ENCODE data around the gene C7orf57.

Gene C7orf57

GRCh38 chr7:48105045-48105444 is 69.7 kb downstream of the C7orf57 start:
- no peak overlapping the region for H3K9ac ChIP-seq (ENCODE audit: low read length in 5 of 5)
- H3K27me3 ChIP-seq (ENCODE audit: control insufficient read depth in 5 of 5, insufficient read depth in 4 of 5, low read length in 5 of 5), result no peaks in the 10 kb centered on the region
- H3K4me1 ChIP-seq (ENCODE audit: control insufficient read depth in 5 of 5, insufficient read depth in 5 of 5, low read length in 5 of 5), result peaks cover 0 to 2% (median 0%) of the 10 kb centered on the region in 5 donors
- H3K36me3 ChIP-seq (ENCODE audit: control insufficient read depth in 5 of 5, insufficient read depth in 5 of 5, low read length in 5 of 5), result peaks cover 6 to 79% (median 70%) of the 10 kb centered on the region in 5 donors
- no peak overlapping the region for H3K4me3 ChIP-seq (ENCODE audit: low read depth in 1 of 5, low read length in 5 of 5)
- no peak overlapping the region for H3K27ac ChIP-seq (ENCODE audit: low read depth, low read length)
- H3K9me3 ChIP-seq (ENCODE audit: control insufficient read depth in 5 of 5, low read length in 5 of 5), result no peaks in the 10 kb centered on the region

- Histone ChIP-seq H3K36me3 (ENCODE audit: control insufficient read depth in 5 of 5, insufficient read depth in 5 of 5, low read length in 5 of 5) (peaks cover 5 to 68% (median 57%) of the 10 kb centered on the region in 5 donors), H3K27me3 (ENCODE audit: control insufficient read depth in 5 of 5, insufficient read depth in 4 of 5, low read length in 5 of 5) (no peaks in the 10 kb centered on the region), H3K4me1 (ENCODE audit: control insufficient read depth in 5 of 5, insufficient read depth in 5 of 5, low read length in 5 of 5) (peaks cover 0 to 5% (median 0%) of the 10 kb centered on the region in 5 donors), H3K9me3 (ENCODE audit: control insufficient read depth in 5 of 5, low read length in 5 of 5) (no peaks in the 10 kb centered on the region), H3K9ac (ENCODE audit: low read length in 5 of 5) (no peak overlapping the region), H3K4me3 (ENCODE audit: low read depth in 1 of 5, low read length in 5 of 5) (no peak overlapping the region), H3K27ac (ENCODE audit: low read depth, low read length) (no peak overlapping the region)
Measured at GRCh38 chr7:48106906-48107659, 71.7 kb downstream of the C7orf57 start.

GRCh38 chr7:48107926-48108472 is 72.7 kb downstream of the C7orf57 start:
- Histone ChIP-seq H3K9ac (ENCODE audit: low read length in 5 of 5) (no peak overlapping the region), H3K4me1 (ENCODE audit: control insufficient read depth in 5 of 5, insufficient read depth in 5 of 5, low read length in 5 of 5) (peaks cover 0 to 5% (median 0%) of the 10 kb centered on the region in 5 donors), H3K9me3 (ENCODE audit: control insufficient read depth in 5 of 5, low read length in 5 of 5) (no peaks in the 10 kb centered on the region), H3K27me3 (ENCODE audit: control insufficient read depth in 5 of 5, insufficient read depth in 4 of 5, low read length in 5 of 5) (no peaks in the 10 kb centered on the region), H3K4me3 (ENCODE audit: low read depth in 1 of 5, low read length in 5 of 5) (no peak overlapping the region), H3K36me3 (ENCODE audit: control insufficient read depth in 5 of 5, insufficient read depth in 5 of 5, low read length in 5 of 5) (peaks cover 5 to 59% (median 48%) of the 10 kb centered on the region in 5 donors), H3K27ac (ENCODE audit: low read depth, low read length) (no peak overlapping the region)

- H3K9me3 ChIP-seq (ENCODE audit: control insufficient read depth in 5 of 5, low read length in 5 of 5), result no peaks in the 10 kb centered on the region
- H3K4me3 ChIP-seq (ENCODE audit: low read depth in 1 of 5, low read length in 5 of 5), result no peak overlapping the region
- H3K27ac ChIP-seq (ENCODE audit: low read depth, low read length), result no peak overlapping the region
- H3K36me3 ChIP-seq (ENCODE audit: control insufficient read depth in 5 of 5, insufficient read depth in 5 of 5, low read length in 5 of 5), result peaks cover 5 to 47% (median 39%) of the 10 kb centered on the region in 5 donors
- H3K9ac ChIP-seq (ENCODE audit: low read length in 5 of 5), result no peak overlapping the region
- H3K4me1 ChIP-seq (ENCODE audit: control insufficient read depth in 5 of 5, insufficient read depth in 5 of 5, low read length in 5 of 5), result peaks cover 0 to 5% (median 0%) of the 10 kb centered on the region in 5 donors
- no peaks in the 10 kb centered on the region for H3K27me3 ChIP-seq (ENCODE audit: control insufficient read depth in 5 of 5, insufficient read depth in 4 of 5, low read length in 5 of 5)
Measured at GRCh38 chr7:48108959-48109847, 73.9 kb downstream of the C7orf57 start.

DNA sequence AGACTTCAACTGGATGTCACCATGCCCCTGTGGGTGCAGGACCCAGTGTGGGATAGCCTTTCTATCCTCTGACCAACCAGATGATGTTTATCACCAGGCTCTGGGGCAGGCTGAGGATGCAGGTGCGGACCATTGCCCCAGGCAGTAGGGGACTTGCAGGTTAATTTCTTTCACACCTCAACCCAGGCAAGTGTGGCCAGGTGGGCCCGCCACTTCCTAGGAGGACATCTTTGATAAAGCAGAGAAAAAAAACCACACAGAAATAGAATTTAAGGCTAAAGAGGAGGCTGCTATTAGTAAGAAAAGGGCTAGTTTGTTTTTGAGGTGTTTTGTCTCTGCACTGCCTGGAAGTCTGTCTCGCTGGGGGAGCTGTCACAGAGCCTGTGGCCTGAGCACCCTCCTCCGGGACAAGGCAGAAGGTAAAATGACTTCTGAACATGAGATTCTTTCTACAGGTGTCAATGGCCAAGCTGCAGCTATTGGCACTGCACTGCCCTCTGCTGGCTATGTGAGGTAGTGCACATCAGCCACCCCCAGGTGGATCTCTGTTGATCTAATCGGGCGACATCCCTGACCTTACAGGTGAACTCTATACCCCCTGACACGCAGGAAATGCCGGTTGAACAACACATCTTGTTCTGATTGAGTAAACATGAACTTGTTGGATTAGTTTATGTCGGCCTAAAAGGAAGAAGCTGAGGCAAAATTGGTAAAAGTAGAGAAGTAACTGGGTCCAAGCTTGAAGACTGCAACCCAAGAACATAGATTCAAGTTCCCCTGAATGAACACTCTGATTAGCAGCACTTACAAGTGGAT is 74.7 kb downstream of the C7orf57 start:
- Histone ChIP-seq H3K9me3 (ENCODE audit: control insufficient read depth in 5 of 5, low read length in 5 of 5) (no peaks in the 10 kb centered on the region), H3K4me3 (ENCODE audit: low read depth in 1 of 5, low read length in 5 of 5) (no peak overlapping the region), H3K27me3 (ENCODE audit: control insufficient read depth in 5 of 5, insufficient read depth in 4 of 5, low read length in 5 of 5) (no peaks in the 10 kb centered on the region), H3K4me1 (ENCODE audit: control insufficient read depth in 5 of 5, insufficient read depth in 5 of 5, low read length in 5 of 5) (peaks cover 0 to 5% (median 0%) of the 10 kb centered on the region in 5 donors), H3K27ac (ENCODE audit: low read depth, low read length) (no peak overlapping the region), H3K9ac (ENCODE audit: low read length in 5 of 5) (no peak overlapping the region), H3K36me3 (ENCODE audit: control insufficient read depth in 5 of 5, insufficient read depth in 5 of 5, low read length in 5 of 5) (peaks cover 5 to 38% (median 34%) of the 10 kb centered on the region in 5 donors)

- H3K27me3 ChIP-seq (ENCODE audit: control insufficient read depth in 5 of 5, insufficient read depth in 4 of 5, low read length in 5 of 5), result no peaks in the 10 kb centered on the region
- peaks cover 5 to 32% (median 28%) of the 10 kb centered on the region in 5 donors for H3K36me3 ChIP-seq (ENCODE audit: control insufficient read depth in 5 of 5, insufficient read depth in 5 of 5, low read length in 5 of 5)
Measured at GRCh38 chr7:48110868-48111267, 75.5 kb downstream of the C7orf57 start.

More at GRCh38 chr7:48110868-48111267, 75.5 kb downstream of the C7orf57 start:
- H3K4me3 ChIP-seq (ENCODE audit: low read depth in 1 of 5, low read length in 5 of 5), result no peak overlapping the region
- H3K4me1 ChIP-seq (ENCODE audit: control insufficient read depth in 5 of 5, insufficient read depth in 5 of 5, low read length in 5 of 5), result peaks cover 0 to 5% (median 0%) of the 10 kb centered on the region in 5 donors
- no peaks in the 10 kb centered on the region for H3K9me3 ChIP-seq (ENCODE audit: control insufficient read depth in 5 of 5, low read length in 5 of 5)
- H3K9ac ChIP-seq (ENCODE audit: low read length in 5 of 5), result no peak overlapping the region
- H3K27ac ChIP-seq (ENCODE audit: low read depth, low read length), result no peak overlapping the region
